AG09309 (cell line): Measurements from ENCODE around the gene NDRG2.
"Not testable (repeated sequence)": the region's sequence is repeated elsewhere in the genome, so short reads cannot be mapped to it uniquely, and the experiment has no call there.

Experiments
- DNase-seq: peaks from one replicate; pipeline ENCODE4 v3.0.0-alpha.2; 2010; ENCODE audit warnings: low read depth
- H3K4me3 ChIP-seq: 2 replicates; pipeline ENCODE4 v1.5.1; 2011; ENCODE audit warnings: mild to moderate bottlenecking, low read depth, low read length, moderate library complexity; ENCODE audit not compliant: control insufficient read depth
- CTCF ChIP-seq: IDR thresholded peaks from 2 replicates; pipeline ENCODE4 v1.5.1; 2011; ENCODE audit warnings: mild to moderate bottlenecking, low read depth, low read length, inconsistent platforms; ENCODE audit not compliant: insufficient read depth, control insufficient read depth; ENCODE audit errors: missing control alignments

Gene NDRG2

GRCh38 chr14:20988717-20989470, 36.0 kb downstream of the NDRG2 start:
- no peak for TF ChIP-seq CTCF
- H3K4me3 ChIP-seq: no peak overlapping the region
- DNase-seq: no peak

- no peak for TF ChIP-seq CTCF
- no peak overlapping the region for H3K4me3 ChIP-seq
- peak; percentile 88 for DNase-seq
Observed at GRCh38 chr14:20986811-20987210, 38.0 kb downstream of the NDRG2 start.

GRCh38 chr14:20985650-20986049, 39.2 kb downstream of the NDRG2 start:
- H3K4me3 ChIP-seq, DNase-seq: not testable (repeated sequence)

- no peak for DNase-seq
- no peak for TF ChIP-seq CTCF
- H3K4me3 ChIP-seq: no peak overlapping the region
Observed at GRCh38 chr14:20982646-20983369, 42.1 kb downstream of the NDRG2 start.

GRCh38 chr14:20980906-20981305, 44.0 kb downstream of the NDRG2 start:
- H3K4me3 ChIP-seq: no peak overlapping the region
- DNase-seq: no peak
- TF ChIP-seq CTCF: no peak

GRCh38 chr14:20978687-20979086, 46.2 kb downstream of the NDRG2 start:
- DNase-seq: no peak

More at GRCh38 chr14:20978687-20979086, 46.2 kb downstream of the NDRG2 start:
- TF ChIP-seq CTCF: no peak
- no peak overlapping the region for H3K4me3 ChIP-seq
